Measurements from ENCODE around the gene PSMA6. TPM values are rescaled to one million over a fixed set of nuclear protein-coding genes. Genes with fewer than 3 reads are reported as not detected.
"Not testable (repeated sequence)": the region's sequence is repeated elsewhere in the genome, so short reads cannot be mapped to it uniquely, and the experiment has no call there.

The PSMA6 gene
- total RNA-seq, 4 donors from 2014 or later: 158 to 180 (median 170) TPM

GRCh38 chr14:35300228-35300627 lies 8.0 kb downstream of the PSMA6 start:
- TF ChIP-seq, protein P1, sequence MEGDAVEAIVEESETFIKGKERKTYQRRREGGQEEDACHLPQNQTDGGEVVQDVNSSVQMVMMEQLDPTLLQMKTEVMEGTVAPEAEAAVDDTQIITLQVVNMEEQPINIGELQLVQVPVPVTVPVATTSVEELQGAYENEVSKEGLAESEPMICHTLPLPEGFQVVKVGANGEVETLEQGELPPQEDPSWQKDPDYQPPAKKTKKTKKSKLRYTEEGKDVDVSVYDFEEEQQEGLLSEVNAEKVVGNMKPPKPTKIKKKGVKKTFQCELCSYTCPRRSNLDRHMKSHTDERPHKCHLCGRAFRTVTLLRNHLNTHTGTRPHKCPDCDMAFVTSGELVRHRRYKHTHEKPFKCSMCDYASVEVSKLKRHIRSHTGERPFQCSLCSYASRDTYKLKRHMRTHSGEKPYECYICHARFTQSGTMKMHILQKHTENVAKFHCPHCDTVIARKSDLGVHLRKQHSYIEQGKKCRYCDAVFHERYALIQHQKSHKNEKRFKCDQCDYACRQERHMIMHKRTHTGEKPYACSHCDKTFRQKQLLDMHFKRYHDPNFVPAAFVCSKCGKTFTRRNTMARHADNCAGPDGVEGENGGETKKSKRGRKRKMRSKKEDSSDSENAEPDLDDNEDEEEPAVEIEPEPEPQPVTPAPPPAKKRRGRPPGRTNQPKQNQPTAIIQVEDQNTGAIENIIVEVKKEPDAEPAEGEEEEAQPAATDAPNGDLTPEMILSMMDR (IDR thresholded peaks at IDR 0.05): no peak
- ATAC-seq (ENCODE audit: low FRiP score): no peak

DNA sequence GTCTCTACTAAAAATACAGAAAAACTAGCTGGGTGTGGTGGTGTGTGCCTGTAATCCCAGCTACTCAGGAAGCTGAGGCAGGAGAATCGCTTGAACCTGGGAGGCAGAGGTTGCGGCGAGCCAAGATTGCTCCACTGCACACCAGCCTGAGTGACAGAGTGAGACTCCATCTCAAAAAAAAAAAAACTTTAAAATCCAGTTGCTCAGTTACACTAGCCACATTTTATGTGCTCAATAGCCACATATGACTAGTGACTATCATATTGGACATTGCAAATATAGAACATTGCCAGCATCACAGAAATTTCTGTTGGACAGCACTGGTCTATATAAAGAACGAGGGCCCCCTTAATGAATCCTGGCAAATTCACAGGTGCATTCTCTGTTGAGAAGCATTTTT lies 9.2 kb downstream of the PSMA6 start:
- not testable (repeated sequence) for DNase-seq (ENCODE audit: low spot score); ATAC-seq (ENCODE audit: low FRiP score)

More at GRCh38 chr14:35300228-35300627, 8.0 kb downstream of the PSMA6 start:
- DNase-seq (ENCODE audit: low spot score): no peak

DNA sequence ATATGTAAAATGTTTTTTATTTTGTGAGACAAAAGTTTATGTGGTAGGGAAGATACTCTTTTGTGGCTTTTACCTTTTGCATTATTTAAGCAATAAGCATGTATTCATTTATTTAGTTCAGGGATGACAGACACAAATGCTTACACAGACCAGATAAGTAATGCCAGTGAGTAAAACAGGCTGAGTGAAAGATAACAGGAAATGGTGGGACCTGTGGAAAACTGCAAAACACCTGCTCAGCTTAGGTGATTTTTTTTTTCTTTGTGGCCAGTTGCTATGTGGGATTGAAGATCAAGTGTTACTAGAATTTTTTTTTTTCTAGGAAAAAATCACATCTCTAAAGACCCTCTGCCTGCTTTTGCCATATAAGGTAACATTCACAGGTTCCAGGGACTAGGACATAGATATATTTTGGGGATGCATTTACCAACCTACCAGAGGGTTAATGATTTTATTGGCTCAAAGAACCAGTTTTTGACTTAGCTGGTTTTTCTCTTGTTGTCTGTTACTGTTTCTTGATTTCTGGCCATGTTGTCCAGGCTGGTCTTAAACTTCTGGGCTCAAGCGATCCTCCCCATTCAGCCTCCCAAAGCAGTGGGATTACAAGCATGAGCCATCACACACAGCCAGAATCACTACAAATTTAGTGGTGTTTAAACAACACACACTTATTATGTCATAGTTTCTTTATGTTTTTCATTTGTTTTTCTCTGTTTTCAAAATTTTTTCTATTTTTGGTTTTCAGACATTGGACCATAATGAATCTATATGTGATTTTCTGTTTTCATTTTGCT lies 9.8 kb downstream of the PSMA6 start:
- ATAC-seq (ENCODE audit: low FRiP score) (no peak), DNase-seq (ENCODE audit: low spot score) (no peak)
- TF ChIP-seq, protein P1 (IDR thresholded peaks at IDR 0.05): no peak

- no peak for DNase-seq (ENCODE audit: low spot score)
- TF ChIP-seq, protein P1 (IDR thresholded peaks at IDR 0.05): no peak
- no peak for ATAC-seq (ENCODE audit: low FRiP score)
Observed at GRCh38 chr14:35303149-35303935, 11.2 kb downstream of the PSMA6 start.

- TF ChIP-seq, protein P1 (IDR thresholded peaks at IDR 0.05): no peak
- DNase-seq (ENCODE audit: low spot score) (no peak), ATAC-seq (ENCODE audit: low FRiP score) (no peak)
Observed at GRCh38 chr14:35304812-35305462, 12.8 kb downstream of the PSMA6 start.

DNA sequence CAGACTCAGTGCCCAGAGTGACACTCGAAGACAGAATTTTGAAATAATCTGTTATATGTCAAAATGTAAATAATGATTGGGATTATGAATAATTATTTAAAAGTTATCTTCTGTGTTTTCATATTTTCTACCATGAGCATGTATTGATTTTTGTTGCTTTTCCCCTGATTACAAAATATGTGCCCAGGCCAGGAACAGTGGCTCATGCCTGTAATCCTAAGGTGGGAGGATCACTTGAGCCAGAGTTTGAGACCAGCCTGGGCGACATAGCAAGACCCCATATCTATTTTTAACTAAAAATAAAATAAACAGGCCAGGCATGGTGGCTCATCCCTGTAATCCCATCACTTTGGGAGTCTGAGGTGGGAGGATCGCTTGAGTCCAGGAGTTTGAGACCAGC lies 13.5 kb downstream of the PSMA6 start:
- TF ChIP-seq, protein P1 (IDR thresholded peaks at IDR 0.05): no peak
- ATAC-seq (ENCODE audit: low FRiP score) (no peak), DNase-seq (ENCODE audit: low spot score) (no peak)

DNA sequence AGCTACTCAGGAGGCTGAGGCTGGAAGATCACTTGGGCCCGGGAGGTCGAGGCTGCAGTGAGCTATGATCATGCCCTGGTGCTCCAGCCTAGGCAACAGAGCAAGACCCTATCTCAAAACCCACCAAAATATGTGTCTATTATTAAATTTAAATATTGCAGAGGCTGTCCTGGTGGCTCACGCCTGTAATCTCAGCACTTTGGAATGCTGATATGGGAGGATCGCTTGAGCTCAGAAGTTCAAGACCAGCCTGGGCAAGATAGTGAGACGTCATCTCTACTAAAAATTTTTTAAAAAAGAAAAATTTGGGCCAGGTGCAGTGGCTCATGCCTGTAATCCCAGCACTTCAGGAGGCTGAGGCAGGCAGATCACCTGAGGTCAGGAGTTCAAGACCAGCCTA lies 13.9 kb downstream of the PSMA6 start:
- TF ChIP-seq, protein P1 (IDR thresholded peaks at IDR 0.05): no peak
- DNase-seq (ENCODE audit: low spot score) (no peak), ATAC-seq (ENCODE audit: low FRiP score) (no peak)

Measured in omental fat pad (tissue), 4 donors.